K562 (cell line): Measurements from ENCODE around the gene MYL9. TPM values are rescaled to one million over a fixed set of nuclear protein-coding genes. Genes with fewer than 3 reads are reported as not detected.

Experiments
- ATAC-seq: fragments of 200-7000 bp; cut with Tn5 transposase; 3 replicates; pipeline ENCODE4 v1.9.1; 2020; ENCODE audit warnings: moderate library complexity
- BruUV-seq: library from RNA; stranded (reverse); fragments of 400-500 nt; replicated peaks from 2 replicates; lab custom pipeline; 2021; lab: Mats Ljungman, UMichigan
- CTCF ChIA-PET: fragments of 300-600 bp; formaldehyde crosslinking; extraction: SDS; loops from one replicate; lab custom pipeline; 2021; ENCODE audit warnings: low intra/inter-chr PET ratio; lab: Yijun Ruan, JAX
- POLR2A ChIA-PET: fragments of 300-600, 350-650 bp; sonication (Branson Sonifier 250); formaldehyde crosslinking; extraction: SDS; loops from one replicate; lab custom pipeline; 2021; ENCODE audit warnings: antibody characterized with exemption, inconsistent platforms; lab: Yijun Ruan, JAX
- DNase-seq, 4 experiments: peaks; one replicate each; pipeline versions ENCODE4 v3.0.0 to v3.0.0-alpha.2; 2011 to 2018; ENCODE audit warnings: low spot score in 3 of 4, mixed read lengths in 3 of 4; ENCODE audit errors: extremely low read depth in 1 of 4
- FAIRE-seq: peaks from 2 replicates; lab custom pipeline; 2011; peaks lifted over from hg19 to GRCh38; lab: Jason Lieb, UNC
- H2AFZ ChIP-seq: 2 replicates; pipeline ENCODE4 v1.6.0; 2011; ENCODE audit warnings: low read depth, low read length, control low read depth, inconsistent platforms
- H3K27ac ChIP-seq: fragments of 200-600 bp; 3 replicates; pipeline ENCODE4 v1.8.0; 2011; ENCODE audit warnings: low read depth, mild to moderate bottlenecking, control low read depth, inconsistent platforms, low read length, moderate library complexity, mixed read lengths; ENCODE audit errors: extremely low read depth
- H3K27me3 ChIP-seq, 2 experiments: fragments of 300-600 bp in 1 of 2; 2 replicates in 1 of 2; 3 replicates in 1 of 2; pipeline versions ENCODE4 v1.6.0 to v1.8.0; 2011; ENCODE audit warnings: inconsistent platforms in 2 of 2, low read length in 2 of 2, mild to moderate bottlenecking in 1 of 2, mixed read lengths in 1 of 2, moderate library complexity in 1 of 2; ENCODE audit not compliant: control insufficient read depth in 2 of 2, insufficient read depth in 2 of 2
- H3K36me3 ChIP-seq: fragments of 300-600 bp; 3 replicates; pipeline ENCODE4 v1.8.0; 2011; ENCODE audit warnings: mild to moderate bottlenecking, low read length, inconsistent platforms; ENCODE audit not compliant: control insufficient read depth, insufficient read depth
- H3K4me1 ChIP-seq, 2 experiments: fragments of 200-600 bp in 1 of 2; replicated peaks in 1 of 2; 2 replicates in 1 of 2; 3 replicates in 1 of 2; pipeline versions ENCODE4 v1.5.1 to v1.8.0; 2011; ENCODE audit warnings: inconsistent platforms in 2 of 2, low read length in 2 of 2, mild to moderate bottlenecking in 1 of 2, mixed read lengths in 1 of 2, moderate library complexity in 1 of 2; ENCODE audit not compliant: control insufficient read depth in 2 of 2, insufficient read depth in 2 of 2
- H3K4me2 ChIP-seq: 2 replicates; pipeline ENCODE4 v1.6.1; 2011; ENCODE audit warnings: low read length, control low read depth, inconsistent platforms, mixed read lengths; ENCODE audit not compliant: insufficient read depth
- H3K4me3 ChIP-seq: fragments of 200-600 bp; sonication (generic), shearing (Covaris generic); 2 replicates; pipeline ENCODE4 v1.5.1; 2016; ENCODE audit warnings: control low read depth, inconsistent platforms
- H3K79me2 ChIP-seq: fragments of 200-600 bp; 3 replicates; pipeline ENCODE4 v1.8.0; 2011; ENCODE audit warnings: low read length, inconsistent platforms; ENCODE audit not compliant: control insufficient read depth, insufficient read depth
- H3K9ac ChIP-seq, 2 experiments: 2 replicates each; pipeline versions ENCODE4 v1.6.0 to v1.6.1; 2011; ENCODE audit warnings: low read depth in 2 of 2, low read length in 2 of 2, control low read depth in 1 of 2, inconsistent platforms in 1 of 2, mild to moderate bottlenecking in 1 of 2, mixed read lengths in 1 of 2; ENCODE audit not compliant: insufficient read depth in 1 of 2
- H3K9me1 ChIP-seq: one replicate; pipeline ENCODE4 v1.6.0; 2011; ENCODE audit warnings: inconsistent platforms, mild to moderate bottlenecking, low read length, moderate library complexity; ENCODE audit not compliant: control insufficient read depth, insufficient read depth
- H3K9me3 ChIP-seq: replicated peaks from 2 replicates; pipeline ENCODE4 v1.5.1; 2011; ENCODE audit warnings: low read depth, low read length, inconsistent platforms; ENCODE audit not compliant: control insufficient read depth, insufficient read depth
- H4K20me1 ChIP-seq: replicated peaks from 2 replicates; pipeline ENCODE4 v1.6.1; 2011; ENCODE audit warnings: low read length, inconsistent platforms, mixed read lengths; ENCODE audit not compliant: control insufficient read depth, insufficient read depth
- BCOR ChIP-seq: fragments of 450-650 bp; IDR thresholded peaks from 2 replicates; pipeline ENCODE4 v1.6.1; 2016
- CEBPB ChIP-seq: fragments of 450-650 bp; IDR thresholded peaks from 2 replicates; pipeline ENCODE4 v1.6.1; 2016; ENCODE audit warnings: missing genetic modification characterization, missing compliant biosample characterization
- EGR1 ChIP-seq: fragments of 450-650 bp; conservative IDR thresholded peaks from 2 replicates; pipeline ENCODE4 v1.6.1; 2017; ENCODE audit warnings: mild to moderate bottlenecking
- FOXP1 ChIP-seq: sonication (generic); formaldehyde crosslinking; IDR thresholded peaks from 2 replicates; pipeline ENCODE4 v1.8.0; 2022; ENCODE audit warnings: mild to moderate bottlenecking, missing genetic modification reagents
- NR2C2 ChIP-seq, 2 experiments: fragments of 200-800 bp in 1 of 2; sonication (Bioruptor generic) in 1 of 2; sonication (generic) in 1 of 2; formaldehyde crosslinking in 1 of 2; IDR thresholded peaks; 2 replicates each; pipeline versions ENCODE4 v1.6.1 to v1.8.0; 2016 to 2022; ENCODE audit warnings: mild to moderate bottlenecking in 1 of 2, missing compliant biosample characterization in 1 of 2, missing genetic modification characterization in 1 of 2, missing genetic modification reagents in 1 of 2
- NRF1 ChIP-seq, 2 experiments: fragments of 450-650 bp; IDR thresholded peaks in 1 of 2; conservative IDR thresholded peaks in 1 of 2; 2 replicates each; pipeline ENCODE4 v1.6.1; 2014; ENCODE audit warnings: mild to moderate bottlenecking in 2 of 2
- SRSF9 ChIP-seq: fragments of 200-400 bp; formaldehyde crosslinking; IDR thresholded peaks from 2 replicates; pipeline ENCODE4 v1.6.1; 2017; ENCODE audit warnings: low read depth, low read length, borderline replicate concordance
- TCFL5 ChIP-seq: fragments of 250-450 bp; sonication (Bioruptor Pico); conservative IDR thresholded peaks from 2 replicates; pipeline ENCODE4 v1.6.1; 2021; ENCODE audit warnings: mild to moderate bottlenecking, moderate library complexity, matching md5 sums
- ZNF766 ChIP-seq: fragments of 200-800 bp; sonication (Bioruptor generic); conservative IDR thresholded peaks from 2 replicates; pipeline ENCODE4 v1.6.1; 2016; ENCODE audit warnings: missing genetic modification characterization, missing compliant biosample characterization
- ZNF830 ChIP-seq: fragments of 250-450 bp; sonication (Bioruptor Pico); IDR thresholded peaks from 2 replicates; pipeline ENCODE4 v1.5.0; 2021; ENCODE audit warnings: mild to moderate bottlenecking
- WGBS: fragments of 100-300 bp; shearing (Covaris generic); methylation state at CpG from one replicate; pipeline ENCODE4 v1.1.6; 2016; ENCODE audit warnings: low coverage, mixed read lengths; ENCODE audit not compliant: insufficient coverage; ENCODE audit errors: missing lambda C conversion rate; 5-methylcytosine and 5-hydroxymethylcytosine counted together
- in situ Hi-C: fragments of 300-500 bp; cut with MboI; formaldehyde crosslinking; loops from 4 replicates; pipeline ENCODE4 v1.15.0; 2018; ENCODE audit warnings: inconsistent platforms, mixed read lengths
- intact Hi-C: fragments of 100-400 bp; cut with micrococcal nuclease; formaldehyde crosslinking; loops from 2 replicates; pipeline ENCODE4 v1.14.2; 2022
- polyA plus RNA-seq, 8 experiments: library from polyadenylated mRNA; depleted of rRNA in 4 of 8; stranded (reverse) in 5 of 8; unstranded in 3 of 8; fragments of >200 nt; fragmentation: Nextera tagmentation in 2 of 8; fragmentation: Illumina TruSeq in 1 of 8; extraction: Ambion mirVana in 2 of 8; extraction: Trizol in 1 of 8; gene quantifications; 2 replicates each; pipeline versions ENCODE4 v1.2.1 to v1.2.3, GENCODE V29; 2011 to 2014; ENCODE audit warnings: inconsistent platforms in 1 of 8, missing spikeins in 1 of 8
- total RNA-seq, 7 experiments: library from RNA; depleted of rRNA in 6 of 7; stranded (reverse); fragments of >200 nt in 6 of 7; fragmentation: Illumina TruSeq in 2 of 7; extraction: Trizol in 2 of 7; gene quantifications; 2 replicates each; pipeline versions ENCODE4 v1.2.1 to v1.2.3, GENCODE V29; 2011 to 2021; ENCODE audit warnings: low replicate concordance in 1 of 7
- TF ChIP-seq, protein P1 (sequence below): fragments of 250-450 bp; sonication (Bioruptor Pico); IDR thresholded peaks from 2 replicates; pipeline ENCODE4 v1.4.0; 2020; ENCODE audit warnings: borderline replicate concordance

Gene MYL9
- total and polyA plus RNA-seq, 9 of the 15 experiments (the other 6 are each of a cell fraction or from before 2014, with no cell fraction given): 0.11 to 3.2 (median 0.81) TPM; not detected in 1

DNA sequence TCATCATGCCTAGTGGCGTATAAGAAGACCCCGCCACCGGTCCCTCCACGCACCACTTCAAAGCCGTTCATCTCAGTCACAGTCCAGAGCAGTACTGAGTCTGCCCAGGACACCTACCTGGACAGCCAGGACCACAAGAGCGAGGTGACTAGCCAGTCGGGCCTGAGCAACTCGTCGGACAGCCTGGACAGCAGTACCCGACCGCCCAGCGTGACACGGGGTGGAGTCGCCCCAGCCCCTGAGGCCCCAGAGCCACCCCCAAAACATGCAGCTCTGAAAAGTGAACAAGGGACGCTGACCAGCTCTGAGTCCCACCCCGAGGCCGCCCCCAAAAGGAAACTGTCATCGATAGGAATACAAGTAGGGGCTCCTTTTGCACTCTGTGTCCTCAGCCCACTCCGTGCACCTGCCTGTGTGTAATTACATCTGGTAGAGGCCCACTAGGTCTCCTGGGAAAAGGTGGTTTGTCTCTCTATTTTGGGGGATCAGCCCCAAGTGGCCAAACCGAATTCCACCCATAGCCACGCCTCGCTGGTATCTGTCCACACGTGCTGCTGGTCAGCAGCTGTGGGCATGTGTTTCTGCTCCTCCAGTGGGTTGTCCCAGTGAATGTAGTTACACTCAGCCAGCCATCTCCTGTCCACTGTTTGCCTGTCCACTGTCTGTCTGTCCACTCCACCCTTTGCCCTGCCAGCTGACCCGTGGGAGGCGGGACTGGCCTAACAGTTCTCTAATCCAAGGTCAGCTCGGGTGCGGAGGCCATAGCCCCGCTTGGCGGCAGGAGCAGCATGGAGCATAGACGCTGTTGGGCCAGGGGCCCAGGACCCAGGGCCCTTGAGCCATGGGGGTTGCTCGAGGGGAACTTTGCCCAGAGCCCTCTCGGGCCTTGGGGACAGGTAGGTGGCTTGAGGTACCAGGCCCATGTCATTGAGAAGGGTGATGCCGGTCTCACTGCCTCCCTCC lies 44.3 kb upstream of the MYL9 start:
- no peaks in the 10 kb centered on the region; the same call in 2 of the 3 replicates for H3K79me2 ChIP-seq
- no peak overlapping the region for H3K27ac ChIP-seq
- peaks cover 11% of the 10 kb centered on the region for H4K20me1 ChIP-seq
- no peak overlapping the region for H2AFZ ChIP-seq
- BruUV-seq: no TSS peak
- H3K27me3 ChIP-seq: no peaks in the 10 kb centered on the region
- ChIA-PET POLR2A (interaction anchor here (1.0 kb wide), 1 partner anchor 19 kb away, joined by 4 read pairs; no protein-coding TSS in a partner anchor), CTCF (interaction anchor here (0.7 kb wide), 1 partner anchor 246 kb away, joined by 3 read pairs; no protein-coding TSS in a partner anchor)
- no peak overlapping the region for H3K4me2 ChIP-seq
- peaks cover 3% of the 10 kb centered on the region for H3K9me1 ChIP-seq
- no peak for DNase-seq
- H3K9ac ChIP-seq: peak overlapping the region in 1 of 2 experiments; percentile 50; a peak in 1 of 4 replicates
- ATAC-seq: no peak
- TF ChIP-seq NR2C2 (CRISPR knock-in tag; IDR thresholded peaks at IDR 0.05) (no peak), NR2C2 (tag; IDR thresholded peaks at IDR 0.05) (no peak), ZNF830 (no peak), SRSF9 (no peak), BCOR (no peak), CEBPB (tag) (no peak), EGR1 (no peak), NRF1 (conservative IDR thresholded peaks at IDR 0.05 in 1 of 2, IDR thresholded peaks at IDR 0.05 in 1 of 2) (no peak), TCFL5 (no peak), ZNF766 (CRISPR knock-in tag) (no peak), FOXP1 (CRISPR knock-in tag) (no peak)
- TF ChIP-seq, protein P1, sequence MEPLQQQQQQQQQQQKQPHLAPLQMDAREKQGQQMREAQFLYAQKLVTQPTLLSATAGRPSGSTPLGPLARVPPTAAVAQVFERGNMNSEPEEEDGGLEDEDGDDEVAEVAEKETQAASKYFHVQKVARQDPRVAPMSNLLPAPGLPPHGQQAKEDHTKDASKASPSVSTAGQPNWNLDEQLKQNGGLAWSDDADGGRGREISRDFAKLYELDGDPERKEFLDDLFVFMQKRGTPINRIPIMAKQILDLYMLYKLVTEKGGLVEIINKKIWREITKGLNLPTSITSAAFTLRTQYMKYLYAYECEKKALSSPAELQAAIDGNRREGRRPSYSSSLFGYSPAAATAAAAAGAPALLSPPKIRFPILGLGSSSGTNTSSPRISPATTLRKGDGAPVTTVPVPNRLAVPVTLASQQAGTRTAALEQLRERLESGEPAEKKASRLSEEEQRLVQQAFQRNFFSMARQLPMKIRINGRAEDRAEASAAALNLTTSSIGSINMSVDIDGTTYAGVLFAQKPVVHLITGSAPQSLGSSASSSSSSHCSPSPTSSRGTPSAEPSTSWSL (CRISPR knock-in tag): no peak
- H3K4me3 ChIP-seq: no peak overlapping the region
- H3K36me3 ChIP-seq: peaks cover 36% of the 10 kb centered on the region; the same call in 2 of the 3 replicates
- H3K4me1 ChIP-seq: peaks cover 3 to 16% of the 10 kb centered on the region in 2 experiments; a peak in 3 of 5 replicates
- H3K9me3 ChIP-seq: no peaks in the 10 kb centered on the region
- FAIRE-seq: no peak
- 85% methylated on average over 18 of the region's 33 CpGs for WGBS
- in situ Hi-C loops (no loop called here), intact Hi-C loops (no loop called here)
